Mucosa of descending colon (tissue), 3 donors: ENCODE results near the gene DPEP1. TPM values are rescaled to one million over a fixed set of nuclear protein-coding genes. Genes with fewer than 3 reads are reported as not detected.
A peak's percentile ranks its signal among the peaks of the same experiment; 100 is the strongest.

Experiments used
- ATAC-seq: fragments of 200-7000 bp; cut with Tn5 transposase; one replicate; pipeline ENCODE4 v1.9.1; 2020; ENCODE audit warnings: mild to moderate bottlenecking, moderate library complexity
- DNase-seq, 3 donors: peaks; one replicate each; pipeline ENCODE4 v3.0.0-alpha.2; 2020
- H3K36me3 ChIP-seq: fragments of 200-600 bp; one replicate; pipeline ENCODE4 v1.8.0; 2021; ENCODE audit warnings: low read depth, mild to moderate bottlenecking
- H3K4me1 ChIP-seq: fragments of 200-600 bp; one replicate; pipeline ENCODE4 v1.8.0; 2021; ENCODE audit warnings: low read depth, mild to moderate bottlenecking
- H3K4me3 ChIP-seq: fragments of 200-600 bp; one replicate; pipeline ENCODE4 v1.8.0; 2021; ENCODE audit warnings: mild to moderate bottlenecking
- H3K9me3 ChIP-seq: fragments of 200-600 bp; one replicate; pipeline ENCODE4 v1.8.0; 2021; ENCODE audit warnings: mild to moderate bottlenecking
- intact Hi-C, 2 donors: fragments of 100-400 bp; cut with DNase I in 1 of 2; cut with micrococcal nuclease in 1 of 2; formaldehyde crosslinking; loops; one replicate each; pipeline versions ENCODE4 v1.11.0 to v1.11.1; 2022; cut with DNase I, micrococcal nuclease
- total RNA-seq, 3 donors: library from RNA; stranded (reverse); fragmentation: NEBNext Ultra II Directional in 2 of 3; extraction: Animal tissue kit (Norgen Biotek cat#: 25700) in 2 of 3; gene quantifications; one replicate each; pipeline versions ENCODE4 v1.2.1 to v1.2.4, GENCODE V29; 2021 to 2023
- TF ChIP-seq, protein P1 (sequence below): fragments of 200-600 bp; IDR thresholded peaks from one replicate; pipeline ENCODE4 v1.8.0; 2022; ENCODE audit warnings: antibody characterized with exemption, mild to moderate bottlenecking
- donor health status: DM: no; HTN: no; CAD: no; lungs with moderate emphysema.
- donor health status: DM: no; HTN: no; CAD: no.
- donor health status: DM: no; HTN: yes; CAD: no.

DPEP1 gene
- total RNA-seq, 3 donors from 2014 or later: 0.28 to 2.0 TPM; not detected in 1

DNA sequence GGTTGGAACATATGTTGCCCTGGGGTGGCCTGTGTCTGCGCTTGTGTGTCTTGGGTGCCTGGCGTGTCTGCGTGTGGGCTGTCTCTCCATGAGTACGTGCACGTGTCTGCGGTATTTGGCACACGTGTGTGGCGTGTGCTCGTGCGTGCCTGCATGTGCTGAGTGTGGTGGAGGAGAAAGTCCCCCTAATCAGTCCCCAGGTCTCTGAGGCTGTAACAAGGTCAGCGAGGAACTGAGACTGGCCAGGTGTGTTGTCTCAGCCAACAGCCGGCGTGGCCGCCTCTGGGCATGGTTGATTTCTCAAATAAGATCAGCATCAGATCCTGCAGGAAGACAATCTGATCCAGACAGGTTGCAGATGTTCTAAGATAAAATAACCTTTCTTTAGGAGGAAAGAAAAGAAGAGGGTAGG, 41.4 kb upstream of the DPEP1 start:
- no peak for ATAC-seq
- intact Hi-C loops: no loop called here
- Histone ChIP-seq H3K4me3 (no peak overlapping the region), H3K9me3 (no peaks in the 10 kb centered on the region), H3K4me1 (peaks cover 21% of the 10 kb centered on the region), H3K36me3 (no peaks in the 10 kb centered on the region)
- TF ChIP-seq, protein P1, sequence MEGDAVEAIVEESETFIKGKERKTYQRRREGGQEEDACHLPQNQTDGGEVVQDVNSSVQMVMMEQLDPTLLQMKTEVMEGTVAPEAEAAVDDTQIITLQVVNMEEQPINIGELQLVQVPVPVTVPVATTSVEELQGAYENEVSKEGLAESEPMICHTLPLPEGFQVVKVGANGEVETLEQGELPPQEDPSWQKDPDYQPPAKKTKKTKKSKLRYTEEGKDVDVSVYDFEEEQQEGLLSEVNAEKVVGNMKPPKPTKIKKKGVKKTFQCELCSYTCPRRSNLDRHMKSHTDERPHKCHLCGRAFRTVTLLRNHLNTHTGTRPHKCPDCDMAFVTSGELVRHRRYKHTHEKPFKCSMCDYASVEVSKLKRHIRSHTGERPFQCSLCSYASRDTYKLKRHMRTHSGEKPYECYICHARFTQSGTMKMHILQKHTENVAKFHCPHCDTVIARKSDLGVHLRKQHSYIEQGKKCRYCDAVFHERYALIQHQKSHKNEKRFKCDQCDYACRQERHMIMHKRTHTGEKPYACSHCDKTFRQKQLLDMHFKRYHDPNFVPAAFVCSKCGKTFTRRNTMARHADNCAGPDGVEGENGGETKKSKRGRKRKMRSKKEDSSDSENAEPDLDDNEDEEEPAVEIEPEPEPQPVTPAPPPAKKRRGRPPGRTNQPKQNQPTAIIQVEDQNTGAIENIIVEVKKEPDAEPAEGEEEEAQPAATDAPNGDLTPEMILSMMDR: no peak
- no peak for DNase-seq

DNA sequence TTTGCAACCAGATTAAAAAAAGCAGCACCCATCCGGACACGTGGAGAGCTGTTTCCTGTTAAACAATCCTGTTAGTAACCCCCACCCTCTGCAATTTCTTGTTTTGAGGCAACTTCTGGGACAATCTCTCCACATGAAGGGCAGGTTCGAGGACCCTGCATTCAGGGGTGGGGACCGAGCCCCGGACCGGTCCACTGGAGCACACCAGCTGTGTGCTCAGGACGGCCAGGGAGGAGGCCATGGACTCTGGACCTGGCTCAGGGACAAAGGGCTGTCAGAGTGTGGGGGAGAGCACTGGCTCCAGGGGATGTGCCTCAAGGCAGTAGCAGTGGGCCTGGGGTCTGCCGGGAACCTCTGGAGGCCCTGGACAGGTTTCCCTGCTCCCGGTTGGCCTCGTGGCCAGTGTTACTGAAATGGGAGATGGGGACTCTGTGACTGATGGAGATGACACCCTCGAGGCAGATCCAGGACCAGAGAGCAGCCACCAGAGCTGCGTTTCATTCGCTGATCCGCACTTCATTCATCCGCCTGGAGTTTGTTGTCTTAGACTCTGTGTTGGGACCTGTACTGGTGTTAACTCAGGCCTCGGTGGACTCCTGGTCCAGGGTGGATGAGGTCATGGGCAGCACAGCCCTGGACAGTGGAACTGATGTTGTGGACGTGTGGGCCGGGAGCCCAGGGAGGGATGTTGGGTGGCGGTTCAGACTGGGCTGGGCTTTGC, 40.8 kb upstream of the DPEP1 start:
- ATAC-seq (peak; percentile 25), DNase-seq (no peak)
- Histone ChIP-seq H3K9me3 (no peaks in the 10 kb centered on the region), H3K4me3 (no peak overlapping the region), H3K4me1 (peaks cover 21% of the 10 kb centered on the region), H3K36me3 (no peaks in the 10 kb centered on the region)
- TF ChIP-seq, protein P1: no peak
- intact Hi-C loops: no loop called here

DNA sequence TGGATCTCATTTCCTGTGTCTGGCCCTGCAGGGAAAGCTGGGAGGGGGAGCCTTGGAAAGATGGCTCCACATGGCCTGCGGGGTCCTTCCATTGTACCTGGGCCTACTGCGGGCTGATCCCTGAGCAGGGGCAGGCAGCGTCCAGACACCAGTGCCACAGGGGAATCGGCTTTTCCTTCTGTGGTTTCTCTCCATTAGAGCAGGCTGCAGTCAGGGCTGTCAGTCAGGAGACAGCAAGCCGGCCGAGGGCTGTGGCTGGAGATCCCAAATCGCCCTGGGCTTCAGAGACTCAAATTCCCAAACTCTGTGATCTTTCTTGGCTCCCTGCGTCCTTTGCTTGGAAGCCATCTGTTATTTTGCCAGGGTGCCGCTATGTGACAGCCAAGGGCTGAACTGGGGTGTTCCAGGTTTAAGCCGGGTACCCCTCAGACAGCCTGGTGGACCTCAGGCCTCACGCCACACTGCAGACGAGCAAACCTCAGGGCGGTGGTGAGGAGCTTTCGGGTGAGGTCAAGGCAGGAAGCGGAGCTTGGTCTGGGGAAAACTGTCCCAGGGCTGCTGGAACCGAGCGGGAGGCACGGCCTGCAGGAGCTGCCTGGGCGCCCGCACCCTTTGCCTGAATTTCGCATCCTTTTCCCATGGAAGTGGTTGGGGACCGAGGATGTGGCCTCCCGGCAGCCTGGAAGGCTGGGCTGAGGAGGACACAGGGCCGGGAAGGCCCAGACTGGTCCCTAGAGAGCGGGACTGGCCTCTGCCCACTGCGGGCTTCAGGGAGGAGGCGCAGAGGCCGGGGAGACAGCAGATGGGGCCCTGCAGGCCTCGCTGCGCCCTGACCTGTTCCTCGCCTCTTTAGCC, 39.4 kb upstream of the DPEP1 start:
- TF ChIP-seq, protein P1: no peak
- Histone ChIP-seq H3K36me3 (no peaks in the 10 kb centered on the region), H3K9me3 (no peaks in the 10 kb centered on the region), H3K4me3 (no peak overlapping the region), H3K4me1 (peaks cover 21% of the 10 kb centered on the region)
- intact Hi-C loops: no loop called here
- ATAC-seq: peak; percentile 16
- no peak for DNase-seq

DNA sequence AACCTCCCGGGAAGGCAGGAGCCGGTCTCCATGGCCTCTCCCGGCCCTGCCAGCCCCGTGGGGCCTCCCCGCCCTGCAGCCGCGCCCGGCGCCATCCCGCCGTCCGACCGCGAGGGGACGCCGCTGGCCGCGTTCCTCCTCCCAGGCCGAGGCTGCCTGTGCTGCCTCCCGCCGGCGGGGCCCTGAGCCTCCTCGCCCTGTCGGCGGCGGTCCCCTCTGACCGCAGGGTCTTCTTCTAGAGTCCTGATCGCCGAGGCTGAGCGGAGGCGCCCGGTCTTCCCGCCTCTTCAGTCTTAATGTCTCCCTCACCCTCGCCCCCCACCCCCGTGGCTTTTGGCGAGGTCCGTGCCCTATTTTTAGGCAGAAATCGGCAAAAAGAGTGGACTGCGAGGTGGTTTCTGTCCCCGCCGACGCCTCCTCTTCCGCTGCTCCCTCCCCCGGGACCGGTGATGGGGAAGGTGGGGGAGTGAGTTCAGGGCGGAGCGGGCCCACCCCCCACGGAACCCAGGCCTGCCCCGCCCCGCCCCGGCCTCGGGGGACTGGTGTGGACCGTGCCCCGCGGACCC, 38.7 kb upstream of the DPEP1 start:
- Histone ChIP-seq H3K36me3 (no peaks in the 10 kb centered on the region), H3K4me1 (peaks cover 21% of the 10 kb centered on the region), H3K4me3 (no peak overlapping the region), H3K9me3 (no peaks in the 10 kb centered on the region)
- ATAC-seq: peak; percentile 93
- peak; percentile 53 to 83 (median 68) for DNase-seq
- TF ChIP-seq, protein P1: peak; percentile 48
- intact Hi-C loops: no loop called here

DNA sequence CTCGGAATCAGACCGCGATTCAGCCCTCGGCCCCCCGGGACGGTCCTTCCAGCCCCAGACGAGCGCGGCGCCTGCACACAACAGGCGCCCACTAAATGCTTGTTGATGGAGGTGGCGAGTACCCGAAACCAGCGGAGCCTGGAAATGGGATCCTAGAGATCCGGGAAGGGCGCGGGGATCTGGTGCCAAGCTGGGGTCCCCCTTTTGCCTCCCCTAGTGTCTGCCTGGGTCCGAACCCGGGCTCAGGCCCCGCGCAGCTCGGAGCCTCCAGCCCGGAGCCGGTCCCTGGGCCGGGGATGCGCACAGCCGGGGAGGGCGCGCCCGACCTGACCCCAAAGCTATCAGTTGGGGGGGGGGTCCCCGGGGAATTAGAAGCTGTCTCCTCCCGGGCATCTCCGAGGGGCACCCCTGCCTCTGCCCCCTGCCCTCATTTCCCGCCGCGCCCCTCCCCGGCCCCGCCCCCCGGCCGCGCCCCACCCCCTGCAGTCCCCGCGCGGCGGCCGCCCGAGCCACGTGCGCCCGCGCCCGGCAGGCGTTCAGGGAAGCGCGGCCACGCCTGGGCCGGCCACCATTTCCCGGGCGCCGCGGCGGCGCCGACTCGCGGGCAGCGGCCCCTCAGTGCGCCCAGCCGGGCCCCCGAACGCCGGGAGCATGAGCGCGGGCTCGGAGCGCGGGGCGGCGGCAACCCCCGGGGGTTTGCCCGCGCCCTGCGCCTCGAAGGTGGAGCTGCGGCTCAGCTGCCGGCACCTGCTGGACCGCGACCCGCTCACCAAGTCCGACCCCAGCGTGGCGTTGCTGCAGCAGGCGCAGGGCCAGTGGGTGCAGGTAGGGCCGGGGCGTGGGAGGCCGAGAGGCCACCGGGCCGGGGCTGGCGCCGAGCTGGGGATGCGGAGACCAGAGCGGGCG, 37.9 kb upstream of the DPEP1 start, which contains the start of gene CPNE7:
CPNE7 (plus strand) TSS at position 512 of the 906 bp plus-strand sequence; CDS start at position 652, 140 bp downstream.
- TF ChIP-seq, protein P1: no peak
- Histone ChIP-seq H3K4me3 (no peak within 1 kb of the TSS), H3K9me3 (no peaks in the 10 kb centered on the region), H3K36me3 (no peaks in the 10 kb centered on the region), H3K4me1 (peaks cover 21% of the 10 kb centered on the region)
- no peak for DNase-seq
- intact Hi-C loops: no loop called here
- peak; percentile 28 for ATAC-seq
